Stimulated activated naive CD8-positive, alpha-beta T cell treated with anti-CD3 and anti-CD28 coated beads, Interleukin-15, Interleukin-2, amounts not matched to agents 100 ng/mL and 50 ng/mL, for 24 hours (primary cell): ENCODE results near the gene DNAAF3.

ENCODE experiments used
- H3K27ac Mint-ChIP-seq: one replicate; pipeline ENCODE4 v1.8.0; 2021; ENCODE audit warnings: mild to moderate bottlenecking, mixed read lengths
- H3K27me3 Mint-ChIP-seq: one replicate; pipeline ENCODE4 v1.8.0; 2021; ENCODE audit warnings: mixed read lengths
- H3K36me3 Mint-ChIP-seq: one replicate; pipeline ENCODE4 v1.8.0; 2021; ENCODE audit warnings: low read depth, mixed read lengths
- H3K4me1 Mint-ChIP-seq: one replicate; pipeline ENCODE4 v1.8.0; 2021; ENCODE audit warnings: low read depth, mixed read lengths
- H3K4me3 Mint-ChIP-seq: one replicate; pipeline ENCODE4 v1.8.0; 2021; ENCODE audit warnings: mild to moderate bottlenecking, mixed read lengths
- H3K9me3 Mint-ChIP-seq: one replicate; pipeline ENCODE4 v1.8.0; 2021; ENCODE audit warnings: mixed read lengths

Gene DNAAF3

GRCh38 chr19:55149078-55150003 is 17.1 kb downstream of the DNAAF3 start, which contains the start of gene TNNT1:
TNNT1 (minus strand) TSS chr19:55149206; CDS start chr19:55147157, 2,049 bp downstream.
- H3K27ac Mint-ChIP-seq, result no peak within 1 kb of the TSS
- H3K4me1 Mint-ChIP-seq, result peaks cover 17% of the 10 kb centered on the region
- peaks cover 15% of the 10 kb centered on the region for H3K9me3 Mint-ChIP-seq
- H3K27me3 Mint-ChIP-seq, result peaks cover 37% of the 10 kb centered on the region
- peaks cover 6% of the 10 kb centered on the region for H3K36me3 Mint-ChIP-seq
- H3K4me3 Mint-ChIP-seq, result no peak within 1 kb of the TSS

- peaks cover 11% of the 10 kb centered on the region for H3K9me3 Mint-ChIP-seq
- H3K4me1 Mint-ChIP-seq, result peaks cover 6% of the 10 kb centered on the region
- no peak overlapping the region for H3K27ac Mint-ChIP-seq
- H3K4me3 Mint-ChIP-seq, result no peak overlapping the region
- peaks cover 6% of the 10 kb centered on the region for H3K36me3 Mint-ChIP-seq
- H3K27me3 Mint-ChIP-seq, result peaks cover 49% of the 10 kb centered on the region
These were observed 18.7 kb downstream of the DNAAF3 start for GRCh38 chr19:55147545-55148251.

GRCh38 chr19:55146705-55147273 is 19.6 kb downstream of the DNAAF3 start:
- peaks cover 49% of the 10 kb centered on the region for H3K27me3 Mint-ChIP-seq
- peaks cover 5% of the 10 kb centered on the region for H3K9me3 Mint-ChIP-seq
- no peak overlapping the region for H3K4me3 Mint-ChIP-seq
- peaks cover under 1% of the 10 kb centered on the region for H3K4me1 Mint-ChIP-seq
- H3K27ac Mint-ChIP-seq, result no peak overlapping the region
- peaks cover 1% of the 10 kb centered on the region for H3K36me3 Mint-ChIP-seq

- H3K4me1 Mint-ChIP-seq, result no peaks in the 10 kb centered on the region
- no peaks in the 10 kb centered on the region for H3K9me3 Mint-ChIP-seq
- no peaks in the 10 kb centered on the region for H3K36me3 Mint-ChIP-seq
- H3K27ac Mint-ChIP-seq, result no peak overlapping the region
- peaks cover 50% of the 10 kb centered on the region for H3K27me3 Mint-ChIP-seq
- H3K4me3 Mint-ChIP-seq, result no peak overlapping the region
These were observed 20.2 kb downstream of the DNAAF3 start for GRCh38 chr19:55146078-55146704.

GRCh38 chr19:55145232-55145631 is 21.2 kb downstream of the DNAAF3 start:
- H3K27me3 Mint-ChIP-seq, result peaks cover 50% of the 10 kb centered on the region
- no peaks in the 10 kb centered on the region for H3K36me3 Mint-ChIP-seq
- no peaks in the 10 kb centered on the region for H3K9me3 Mint-ChIP-seq
- H3K4me1 Mint-ChIP-seq, result no peaks in the 10 kb centered on the region
- H3K27ac Mint-ChIP-seq, result no peak overlapping the region
- H3K4me3 Mint-ChIP-seq, result no peak overlapping the region

GRCh38 chr19:55141696-55142095 is 24.7 kb downstream of the DNAAF3 start:
- Mint-ChIP-seq H3K4me3 (no peak overlapping the region), H3K4me1 (no peaks in the 10 kb centered on the region)

GRCh38 chr19:55137915-55138314 is 28.5 kb downstream of the DNAAF3 start:
- no peak overlapping the region for H3K27ac Mint-ChIP-seq
- no peaks in the 10 kb centered on the region for H3K4me1 Mint-ChIP-seq
- no peaks in the 10 kb centered on the region for H3K36me3 Mint-ChIP-seq
- H3K9me3 Mint-ChIP-seq, result no peaks in the 10 kb centered on the region
- H3K4me3 Mint-ChIP-seq, result no peak overlapping the region
- H3K27me3 Mint-ChIP-seq, result peaks cover 23% of the 10 kb centered on the region

More at GRCh38 chr19:55141696-55142095, 24.7 kb downstream of the DNAAF3 start:
- H3K9me3 Mint-ChIP-seq, result no peaks in the 10 kb centered on the region
- no peaks in the 10 kb centered on the region for H3K36me3 Mint-ChIP-seq
- peaks cover 37% of the 10 kb centered on the region for H3K27me3 Mint-ChIP-seq
- no peak overlapping the region for H3K27ac Mint-ChIP-seq

GRCh38 chr19:55136399-55137102 is 29.9 kb downstream of the DNAAF3 start:
- Mint-ChIP-seq H3K4me3 (no peak overlapping the region), H3K4me1 (no peaks in the 10 kb centered on the region), H3K27ac (no peak overlapping the region), H3K27me3 (peaks cover 30% of the 10 kb centered on the region), H3K36me3 (no peaks in the 10 kb centered on the region), H3K9me3 (no peaks in the 10 kb centered on the region)

- Mint-ChIP-seq H3K4me1 (no peaks in the 10 kb centered on the region), H3K4me3 (no peak overlapping the region), H3K27ac (no peak overlapping the region), H3K9me3 (no peaks in the 10 kb centered on the region), H3K27me3 (peaks cover 33% of the 10 kb centered on the region), H3K36me3 (no peaks in the 10 kb centered on the region)
These were observed 31.7 kb downstream of the DNAAF3 start for GRCh38 chr19:55134736-55135135.

- no peak overlapping the region for H3K27ac Mint-ChIP-seq
- H3K36me3 Mint-ChIP-seq, result no peaks in the 10 kb centered on the region
- H3K4me1 Mint-ChIP-seq, result no peaks in the 10 kb centered on the region
- H3K27me3 Mint-ChIP-seq, result peaks cover 33% of the 10 kb centered on the region
- H3K4me3 Mint-ChIP-seq, result no peak overlapping the region
- no peaks in the 10 kb centered on the region for H3K9me3 Mint-ChIP-seq
These were observed 32.6 kb downstream of the DNAAF3 start for GRCh38 chr19:55133639-55134444.

- H3K4me3 Mint-ChIP-seq, result no peak overlapping the region
- no peaks in the 10 kb centered on the region for H3K36me3 Mint-ChIP-seq
- H3K4me1 Mint-ChIP-seq, result no peaks in the 10 kb centered on the region
- no peak overlapping the region for H3K27ac Mint-ChIP-seq
- H3K9me3 Mint-ChIP-seq, result no peaks in the 10 kb centered on the region
- H3K27me3 Mint-ChIP-seq, result peaks cover 40% of the 10 kb centered on the region
These were observed 33.8 kb downstream of the DNAAF3 start for GRCh38 chr19:55132453-55133129.

GRCh38 chr19:55131421-55131820 is 35.0 kb downstream of the DNAAF3 start:
- no peak overlapping the region for H3K4me3 Mint-ChIP-seq
- H3K9me3 Mint-ChIP-seq, result no peaks in the 10 kb centered on the region
- no peaks in the 10 kb centered on the region for H3K4me1 Mint-ChIP-seq
- peaks cover 45% of the 10 kb centered on the region for H3K27me3 Mint-ChIP-seq
- H3K36me3 Mint-ChIP-seq, result no peaks in the 10 kb centered on the region
- H3K27ac Mint-ChIP-seq, result no peak overlapping the region

- peaks cover 5% of the 10 kb centered on the region for H3K36me3 Mint-ChIP-seq
- no peaks in the 10 kb centered on the region for H3K9me3 Mint-ChIP-seq
- H3K27me3 Mint-ChIP-seq, result peaks cover 15% of the 10 kb centered on the region
- H3K4me3 Mint-ChIP-seq, result peak overlapping the region; percentile 64
- peak overlapping the region; percentile 50 for H3K27ac Mint-ChIP-seq
- H3K4me1 Mint-ChIP-seq, result peaks cover 27% of the 10 kb centered on the region
These were observed 47.4 kb downstream of the DNAAF3 start for GRCh38 chr19:55119053-55119452.
